Activated naive CD8-positive, alpha-beta T cell treated with anti-CD3 and anti-CD28 coated beads for 36 hours (primary cell): Measurements from ENCODE around the gene BEND6. TPM values are rescaled to one million over a fixed set of nuclear protein-coding genes. Genes with fewer than 3 reads are reported as not detected.

Experiments
- DNase-seq: peaks from one replicate; pipeline ENCODE4 v3.0.0; 2021
- H3K27ac Mint-ChIP-seq: one replicate; pipeline ENCODE4 v1.8.0; 2022; ENCODE audit warnings: mild to moderate bottlenecking, moderate library complexity, mixed read lengths
- H3K27me3 Mint-ChIP-seq: one replicate; pipeline ENCODE4 v1.8.0; 2022; ENCODE audit warnings: mild to moderate bottlenecking, mixed read lengths
- H3K36me3 Mint-ChIP-seq: one replicate; pipeline ENCODE4 v1.8.0; 2021; ENCODE audit warnings: mild to moderate bottlenecking, mixed read lengths
- H3K4me1 Mint-ChIP-seq: one replicate; pipeline ENCODE4 v1.8.0; 2021; ENCODE audit warnings: mixed read lengths
- H3K4me3 Mint-ChIP-seq: one replicate; pipeline ENCODE4 v1.8.0; 2022; ENCODE audit warnings: mild to moderate bottlenecking, moderate library complexity, mixed read lengths
- H3K9me3 Mint-ChIP-seq: one replicate; pipeline ENCODE4 v1.8.0; 2022; ENCODE audit warnings: mixed read lengths
- total RNA-seq, 2 experiments: library from RNA; stranded (reverse); gene quantifications; one replicate each; pipeline ENCODE4 v1.2.3, GENCODE V29; 2021

Gene BEND6
- total RNA-seq, 2 experiments from 2014 or later, result not detected

DNA sequence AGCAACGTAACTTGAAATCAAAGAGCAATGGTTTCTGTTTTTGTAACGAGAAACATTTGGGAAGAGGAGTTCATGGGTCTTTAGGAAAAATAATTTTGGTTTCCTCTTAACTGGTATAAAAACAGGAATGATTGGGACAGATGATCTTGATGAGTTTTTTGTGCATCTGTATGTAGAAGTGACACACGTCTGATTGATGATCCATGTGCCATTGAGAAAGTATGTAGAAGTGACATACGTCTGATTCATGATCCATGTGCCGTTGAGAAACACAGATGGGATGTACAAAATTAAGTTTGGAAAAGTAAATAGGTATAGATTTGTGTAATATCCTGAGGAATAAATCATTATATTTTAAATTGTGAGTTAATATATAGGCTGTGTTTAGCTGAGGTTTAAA is 93.7 kb downstream of the BEND6 start:
- no peak overlapping the region for H3K27ac Mint-ChIP-seq
- peak overlapping the region; percentile 82 for H3K4me3 Mint-ChIP-seq
- DNase-seq, result no peak
- H3K9me3 Mint-ChIP-seq, result no peaks in the 10 kb centered on the region
- H3K27me3 Mint-ChIP-seq, result peaks cover 20% of the 10 kb centered on the region
- peaks cover 34% of the 10 kb centered on the region for H3K36me3 Mint-ChIP-seq
- peaks cover 26% of the 10 kb centered on the region for H3K4me1 Mint-ChIP-seq

DNA sequence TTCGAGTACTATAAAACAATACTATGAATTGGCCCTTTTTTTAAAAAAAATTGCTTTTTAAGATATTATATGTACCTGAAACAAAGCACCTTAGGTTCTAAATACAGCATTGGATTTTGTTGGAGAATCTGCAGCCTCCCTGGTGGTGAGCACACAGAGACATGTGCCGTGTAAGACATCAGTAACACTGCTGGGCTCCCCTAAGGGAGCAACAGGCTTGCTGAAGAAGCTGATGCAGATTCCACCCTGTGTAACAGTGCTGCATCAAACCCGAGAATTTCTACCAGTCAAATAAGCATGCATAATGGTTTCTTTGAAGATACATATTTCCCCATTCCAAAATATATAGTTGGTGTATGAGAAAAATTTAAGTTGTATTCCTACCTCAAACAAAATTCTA is 108.9 kb downstream of the BEND6 start:
- H3K4me1 Mint-ChIP-seq, result no peaks in the 10 kb centered on the region
- H3K27ac Mint-ChIP-seq, result no peak overlapping the region
- no peak overlapping the region for H3K4me3 Mint-ChIP-seq
- no peaks in the 10 kb centered on the region for H3K9me3 Mint-ChIP-seq
- H3K36me3 Mint-ChIP-seq, result peaks cover 28% of the 10 kb centered on the region
- no peak for DNase-seq
- no peaks in the 10 kb centered on the region for H3K27me3 Mint-ChIP-seq

DNA sequence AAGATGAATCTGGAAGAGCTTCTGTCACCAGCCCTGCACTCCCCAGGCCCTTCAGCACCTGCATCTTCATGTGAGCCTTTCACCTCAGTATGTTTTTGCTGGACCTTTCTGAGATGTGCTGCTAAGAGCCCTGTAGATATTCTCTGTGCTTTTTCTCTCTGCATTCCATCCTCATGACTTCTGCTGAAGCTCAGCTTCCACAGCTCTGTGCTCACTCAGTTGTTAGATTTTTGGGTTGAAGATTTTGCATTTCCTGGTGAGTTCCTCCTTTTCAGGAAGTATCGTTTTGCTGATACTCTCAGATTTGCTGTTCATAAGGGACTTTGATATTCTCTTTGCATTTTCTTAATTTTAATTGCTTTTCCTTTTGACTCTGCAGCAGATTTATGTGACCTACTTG is 109.9 kb downstream of the BEND6 start:
- Mint-ChIP-seq H3K4me1 (no peaks in the 10 kb centered on the region), H3K36me3 (peaks cover 30% of the 10 kb centered on the region), H3K27me3 (no peaks in the 10 kb centered on the region), H3K4me3 (no peak overlapping the region), H3K27ac (no peak overlapping the region), H3K9me3 (no peaks in the 10 kb centered on the region)
- no peak for DNase-seq

DNA sequence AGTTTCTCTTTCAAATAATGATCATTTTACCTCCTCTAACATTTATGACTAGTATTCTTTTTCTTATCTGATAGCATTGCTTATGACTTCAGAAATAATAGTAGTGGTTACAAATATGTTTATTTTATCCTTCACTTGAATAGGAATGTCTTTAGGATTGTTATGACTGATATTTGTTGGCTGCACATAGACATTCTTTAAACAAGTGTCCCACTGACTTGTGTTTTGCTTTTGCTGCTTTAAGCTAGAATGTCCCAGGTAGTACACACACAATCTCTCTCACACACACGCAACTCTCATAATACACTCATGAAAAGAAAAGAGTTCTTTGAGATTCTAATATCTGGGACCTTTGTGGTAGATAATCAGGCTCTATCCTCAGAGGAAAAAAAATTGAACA is 113.2 kb downstream of the BEND6 start:
- no peak overlapping the region for H3K27ac Mint-ChIP-seq
- no peaks in the 10 kb centered on the region for H3K4me1 Mint-ChIP-seq
- H3K36me3 Mint-ChIP-seq, result peaks cover 15% of the 10 kb centered on the region

DNA sequence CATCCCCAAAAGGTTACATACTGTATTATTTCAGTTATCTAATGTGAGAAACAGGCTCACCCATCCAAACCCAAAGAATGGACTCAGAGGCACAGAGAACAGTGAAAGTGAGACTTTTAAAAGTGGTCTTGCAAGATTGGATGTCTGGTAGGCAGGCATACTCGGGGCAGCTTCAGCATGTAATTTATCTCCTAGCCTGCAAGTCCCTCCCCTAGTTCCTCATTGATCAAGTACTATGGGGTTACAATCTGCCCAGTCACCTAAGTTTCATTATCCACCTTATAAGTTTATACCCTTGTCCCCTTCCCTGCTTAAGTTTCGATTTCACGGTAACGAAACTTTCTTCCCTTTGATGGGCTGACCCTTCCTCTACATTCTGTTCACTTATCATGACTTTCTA is 114.3 kb downstream of the BEND6 start:
- Mint-ChIP-seq H3K27ac (no peak overlapping the region), H3K27me3 (no peaks in the 10 kb centered on the region), H3K4me3 (no peak overlapping the region), H3K36me3 (peaks cover 19% of the 10 kb centered on the region), H3K4me1 (no peaks in the 10 kb centered on the region), H3K9me3 (no peaks in the 10 kb centered on the region)
- no peak for DNase-seq

More for the DNA sequence above, 113.2 kb downstream of the BEND6 start:
- Mint-ChIP-seq H3K27me3 (no peaks in the 10 kb centered on the region), H3K4me3 (no peak overlapping the region), H3K9me3 (no peaks in the 10 kb centered on the region)
- no peak for DNase-seq

DNA sequence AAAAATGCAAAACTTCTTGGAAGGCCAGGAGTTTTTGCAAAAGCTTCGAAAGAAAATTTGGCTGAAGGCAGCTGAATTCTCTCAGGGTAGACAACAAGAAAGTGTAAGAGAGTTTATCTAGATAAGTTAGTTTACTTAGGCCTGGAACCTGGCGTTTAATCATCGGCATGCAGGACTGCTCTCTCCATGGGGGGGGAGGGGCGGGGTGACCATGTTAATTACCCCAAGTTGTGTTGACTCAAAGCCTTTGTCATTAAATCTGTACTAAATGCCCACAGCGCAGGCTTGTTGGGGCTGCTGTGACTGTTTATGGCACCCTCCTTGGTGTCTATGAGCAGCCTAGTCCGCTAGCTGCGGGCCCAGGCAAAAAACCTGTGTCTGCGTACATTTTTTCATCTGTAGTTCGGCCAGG is 115.0 kb downstream of the BEND6 start:
- Mint-ChIP-seq H3K36me3 (peaks cover 20% of the 10 kb centered on the region), H3K27me3 (no peaks in the 10 kb centered on the region), H3K9me3 (no peaks in the 10 kb centered on the region), H3K27ac (no peak overlapping the region), H3K4me1 (no peaks in the 10 kb centered on the region), H3K4me3 (no peak overlapping the region)
- DNase-seq, result no peak

DNA sequence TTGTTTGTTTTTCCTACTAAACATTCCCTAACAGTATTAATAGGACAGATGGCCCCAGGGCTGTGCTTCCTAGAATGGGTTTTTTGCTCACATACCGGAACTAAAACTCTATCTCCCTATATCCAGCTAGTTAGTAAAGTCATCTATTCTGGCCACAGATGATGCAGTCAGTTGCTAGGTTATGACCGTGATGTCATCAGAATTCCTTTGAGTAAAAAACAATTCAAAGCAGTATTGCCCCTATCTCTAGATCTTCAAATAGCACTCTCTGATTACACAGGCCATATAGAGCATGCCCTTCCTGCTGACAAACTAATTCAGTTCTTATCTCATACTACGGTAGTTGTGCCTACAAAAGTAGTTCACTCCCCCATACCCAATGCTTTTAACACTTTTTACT is 117.2 kb downstream of the BEND6 start:
- H3K36me3 Mint-ChIP-seq, result peaks cover 20% of the 10 kb centered on the region
- no peak overlapping the region for H3K27ac Mint-ChIP-seq
- H3K4me1 Mint-ChIP-seq, result no peaks in the 10 kb centered on the region
- H3K9me3 Mint-ChIP-seq, result no peaks in the 10 kb centered on the region
- no peaks in the 10 kb centered on the region for H3K27me3 Mint-ChIP-seq
- no peak for DNase-seq
- no peak overlapping the region for H3K4me3 Mint-ChIP-seq

DNA sequence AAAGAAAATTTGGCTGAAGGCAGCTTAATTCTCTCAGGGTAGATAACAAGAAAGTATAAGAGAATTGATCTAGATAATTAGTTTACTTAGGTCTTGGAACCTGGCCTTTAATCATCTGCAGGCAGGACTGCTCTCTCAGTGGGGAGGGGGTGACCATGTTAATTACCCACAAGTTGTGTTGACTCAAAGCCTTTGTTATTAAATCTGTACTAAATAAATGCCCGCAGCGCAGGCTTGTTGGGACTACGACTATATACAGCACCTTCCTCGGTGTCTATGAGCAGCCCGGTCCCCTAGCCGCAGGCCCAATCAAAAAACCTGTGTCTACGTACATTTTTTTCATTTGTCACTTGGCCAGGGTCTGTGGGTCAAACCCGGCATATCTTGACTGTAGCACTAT is 119.5 kb downstream of the BEND6 start:
- Mint-ChIP-seq H3K36me3 (peaks cover 21% of the 10 kb centered on the region), H3K27ac (no peak overlapping the region), H3K4me3 (no peak overlapping the region), H3K4me1 (peaks cover 4% of the 10 kb centered on the region), H3K9me3 (no peaks in the 10 kb centered on the region), H3K27me3 (no peaks in the 10 kb centered on the region)
- no peak for DNase-seq

DNA sequence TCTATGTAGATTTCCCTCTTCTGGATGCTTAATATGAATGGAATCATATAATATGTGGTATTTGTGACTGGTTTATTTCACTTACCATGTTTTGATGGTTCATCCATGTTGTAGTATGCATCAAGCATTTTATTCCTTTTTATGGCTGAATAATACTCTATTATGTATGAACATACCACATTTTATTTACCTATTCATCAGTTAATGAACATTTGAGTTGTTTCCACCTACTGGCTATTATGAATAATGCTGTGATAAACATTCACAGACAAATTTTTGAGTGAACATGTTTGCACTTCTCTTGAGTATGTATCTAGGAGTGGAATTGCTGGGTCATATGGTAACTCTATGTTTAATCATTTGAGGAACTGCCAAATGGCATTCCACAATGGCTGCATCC is 120.2 kb downstream of the BEND6 start:
- peaks cover 19% of the 10 kb centered on the region for H3K36me3 Mint-ChIP-seq
- H3K4me3 Mint-ChIP-seq, result no peak overlapping the region
- H3K27me3 Mint-ChIP-seq, result no peaks in the 10 kb centered on the region
- DNase-seq, result no peak
- H3K4me1 Mint-ChIP-seq, result peaks cover 4% of the 10 kb centered on the region
- no peaks in the 10 kb centered on the region for H3K9me3 Mint-ChIP-seq
- H3K27ac Mint-ChIP-seq, result no peak overlapping the region

Other genes with a start within 250 kb of the BEND6 start
- 10 to 100 TPM; 15.9 to 17.1 TPM for gene KIAA1586, start 91.6 kb downstream of the BEND6 start, total RNA-seq
- gene ZNF451, start 135.1 kb downstream of the BEND6 start, total RNA-seq, result 10 to 100 TPM; 47.5 to 52.3 TPM
- 10 to 100 TPM; 12.4 to 12.6 TPM for gene BAG2, start 217.2 kb downstream of the BEND6 start, total RNA-seq